HG03571 (cell line): ENCODE data around the gene GHRL.

ENCODE experiments used
- ATAC-seq: cut with Tn5 transposase; IDR thresholded peaks from one replicate; pipeline ENCODE4 v1.9.1; 2021; ENCODE audit not compliant: unreplicated experiment

GHRL gene

GRCh38 chr3:10248184-10248983 is 44.4 kb downstream of the GHRL start, which contains the start of gene TATDN2:
Gene TATDN2 (plus strand): TSS chr3:10248459. CDS start chr3:10249201, 742 bp downstream.
- peak; percentile 94 for ATAC-seq

GRCh38 chr3:10247679-10248183 is 45.0 kb downstream of the GHRL start:
- no peak for ATAC-seq

- ATAC-seq: no peak
These were observed 47.5 kb downstream of the GHRL start for GRCh38 chr3:10245081-10245712.

DNA sequence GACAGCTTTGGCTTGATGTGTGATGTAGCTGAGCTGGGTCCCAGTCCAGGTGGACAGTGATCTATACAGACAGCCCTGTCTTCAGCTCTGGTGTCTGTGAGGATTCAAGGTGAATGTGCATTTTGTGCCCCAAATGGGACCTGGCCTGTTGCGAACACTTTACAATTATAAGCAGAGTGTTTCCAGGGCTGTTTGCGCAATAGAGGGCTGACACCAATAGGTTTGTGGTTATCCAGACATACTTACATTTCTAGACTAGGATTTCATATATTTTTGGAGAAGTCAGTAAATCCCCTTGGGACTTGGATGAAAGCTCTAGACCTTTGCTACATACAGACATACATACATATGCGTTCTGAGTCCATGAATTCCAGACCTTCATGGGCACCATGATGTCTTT is 48.7 kb downstream of the GHRL start:
- no peak for ATAC-seq

- no peak for ATAC-seq
These were observed 50.3 kb downstream of the GHRL start for GRCh38 chr3:10242182-10243065.

DNA sequence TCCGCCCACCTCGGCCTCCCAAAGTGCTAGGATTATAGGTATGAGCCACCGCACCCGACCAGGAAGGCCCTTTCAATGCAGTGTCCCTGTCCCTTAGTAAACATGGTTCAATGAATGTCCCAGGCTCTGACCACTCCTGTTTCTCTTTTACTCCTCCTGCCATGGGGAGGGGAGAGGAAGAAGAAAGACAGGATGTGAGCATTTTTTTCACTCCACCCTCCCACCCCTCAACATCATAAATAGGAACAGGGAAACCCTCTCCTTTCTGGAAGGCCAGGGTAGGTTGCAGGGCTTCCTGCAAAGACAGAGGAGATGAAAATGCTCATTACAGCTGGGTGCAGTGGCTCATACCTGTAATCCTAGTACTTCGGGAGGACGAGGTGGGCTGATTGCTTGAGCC is 51.9 kb downstream of the GHRL start:
- ATAC-seq: no peak

DNA sequence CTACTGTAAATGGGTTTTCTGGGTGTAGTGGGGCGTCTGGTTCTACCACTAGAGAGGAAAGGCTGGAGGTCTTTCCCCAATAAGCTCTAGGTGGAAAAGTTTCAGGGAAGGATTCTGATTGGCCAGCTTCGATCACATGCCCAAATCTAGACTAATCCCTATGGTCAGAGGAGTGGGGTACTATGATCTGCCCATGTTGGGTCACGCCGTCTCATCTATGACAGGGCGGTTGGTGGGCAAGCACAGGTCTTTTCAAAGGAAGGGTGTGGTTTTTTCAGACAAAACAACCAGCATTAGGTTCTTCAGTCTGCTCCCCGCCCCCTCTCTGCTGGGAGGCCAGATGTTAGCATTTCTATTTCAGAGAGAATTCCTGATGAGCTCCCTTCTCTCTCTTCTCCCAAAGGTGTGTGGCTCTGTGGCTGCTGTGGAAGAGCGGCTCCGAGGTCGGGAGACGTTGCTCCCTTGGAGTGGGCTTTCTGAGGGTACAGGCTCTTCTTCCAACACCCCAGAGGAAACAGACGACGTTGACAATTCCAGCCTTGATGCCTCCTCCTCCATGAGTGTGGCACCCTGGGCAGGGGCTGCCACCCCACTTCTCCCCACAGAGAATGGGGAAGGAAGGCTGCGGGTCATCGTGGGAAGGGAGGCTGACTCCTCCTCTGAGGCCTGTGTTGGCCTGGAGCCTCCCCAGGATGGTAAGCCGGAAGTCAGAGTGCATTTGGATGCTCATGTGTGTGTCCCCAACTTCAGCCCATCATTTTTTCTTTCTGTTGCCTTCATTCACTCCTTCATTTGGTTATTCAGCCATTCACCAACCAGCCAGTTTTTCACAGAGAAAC is 54.2 kb downstream of the GHRL start:
- no peak for ATAC-seq
